CD14-positive monocyte (primary cell): ENCODE data around the gene NPPA. TPM values are rescaled to one million over a fixed set of nuclear protein-coding genes. Genes with fewer than 3 reads are reported as not detected.

Experiments used
- DNase-seq, 3 donors: peaks; one replicate each; pipeline ENCODE4 v3.0.0-alpha.2; 2011 to 2022
- H2AFZ ChIP-seq: 2 replicates; pipeline ENCODE4 v1.6.0; 2012; ENCODE audit warnings: mild to moderate bottlenecking, low read depth, low read length, inconsistent platforms; ENCODE audit not compliant: insufficient read depth, poor library complexity, severe bottlenecking
- H3K27ac ChIP-seq, 2 donors: 1 replicate in 1 of 2; 2 replicates in 1 of 2; pipeline ENCODE4 v1.5.1; 2012 to 2013; ENCODE audit warnings: low read length in 2 of 2, control low read depth in 1 of 2, inconsistent platforms in 1 of 2, low read depth in 1 of 2, mild to moderate bottlenecking in 1 of 2
- H3K27me3 ChIP-seq, 2 donors: one replicate each; pipeline versions ENCODE4 v1.6.0 to v1.6.1; 2011 to 2013; ENCODE audit warnings: low read length in 2 of 2; ENCODE audit not compliant: control insufficient read depth in 2 of 2, insufficient read depth in 2 of 2
- H3K36me3 ChIP-seq, 2 donors: replicated peaks in 1 of 2; 1 replicate in 1 of 2; 2 replicates in 1 of 2; pipeline versions ENCODE4 v1.5.1 to v1.6.1; 2012 to 2013; ENCODE audit warnings: low read length in 2 of 2, control low read depth in 1 of 2, inconsistent platforms in 1 of 2, mild to moderate bottlenecking in 1 of 2; ENCODE audit not compliant: insufficient read depth in 2 of 2, control insufficient read depth in 1 of 2
- H3K4me1 ChIP-seq, 2 donors: 1 replicate in 1 of 2; 2 replicates in 1 of 2; pipeline versions ENCODE4 v1.5.1 to v1.6.1; 2012 to 2013; ENCODE audit warnings: low read length in 2 of 2, control low read depth in 1 of 2, inconsistent platforms in 1 of 2, mild to moderate bottlenecking in 1 of 2, moderate library complexity in 1 of 2; ENCODE audit not compliant: insufficient read depth in 2 of 2, control insufficient read depth in 1 of 2
- H3K4me2 ChIP-seq: replicated peaks from 2 replicates; pipeline ENCODE3; 2012; ENCODE audit warnings: low read length, moderate library complexity, mild to moderate bottlenecking; ENCODE audit not compliant: poor library complexity, severe bottlenecking; ENCODE audit errors: extremely low read depth
- H3K4me3 ChIP-seq, 3 experiments: fragments of 200-600 bp in 1 of 3; sonication (generic) in 1 of 3; replicated peaks in 1 of 3; 1 replicate in 2 of 3; 2 replicates in 1 of 3; pipeline ENCODE4 v1.5.1; 2011 to 2013; ENCODE audit warnings: low read length in 3 of 3, mild to moderate bottlenecking in 3 of 3, control low read depth in 2 of 3, low read depth in 2 of 3, inconsistent platforms in 1 of 3, moderate library complexity in 1 of 3
- H3K79me2 ChIP-seq: 2 replicates; pipeline ENCODE4 v1.6.0; 2012; ENCODE audit warnings: mild to moderate bottlenecking, control low read depth, inconsistent platforms, low read length, moderate library complexity; ENCODE audit not compliant: insufficient read depth
- H3K9ac ChIP-seq: 2 replicates; pipeline ENCODE4 v1.6.0; 2017; ENCODE audit warnings: low read length, mild to moderate bottlenecking; ENCODE audit not compliant: insufficient read depth, poor library complexity, severe bottlenecking
- H3K9me3 ChIP-seq, 2 donors: replicated peaks in 1 of 2; 1 replicate in 1 of 2; 2 replicates in 1 of 2; pipeline versions ENCODE4 v1.5.1 to v1.6.1; 2012 to 2013; ENCODE audit warnings: low read length in 2 of 2, control low read depth in 1 of 2; ENCODE audit not compliant: control insufficient read depth in 1 of 2, insufficient read depth in 1 of 2
- H4K20me1 ChIP-seq: 2 replicates; pipeline ENCODE4 v1.6.0; 2012; ENCODE audit warnings: mild to moderate bottlenecking, low read length, control low read depth, moderate library complexity; ENCODE audit not compliant: insufficient read depth
- H3K27ac Mint-ChIP-seq, 7 donors: one replicate each; pipeline ENCODE4 v1.8.0; 2020; ENCODE audit warnings: mild to moderate bottlenecking in 7 of 7, mixed read lengths in 7 of 7, moderate library complexity in 6 of 7, inconsistent platforms in 2 of 7
- H3K27me3 Mint-ChIP-seq, 3 donors: one replicate each; pipeline ENCODE4 v1.8.0; 2021 to 2022; ENCODE audit warnings: low read depth in 3 of 3, mild to moderate bottlenecking in 3 of 3, mixed read lengths in 3 of 3, moderate library complexity in 3 of 3, inconsistent platforms in 1 of 3
- H3K36me3 Mint-ChIP-seq, 2 donors: one replicate each; pipeline ENCODE4 v1.8.0; 2020; ENCODE audit warnings: mixed read lengths in 2 of 2, inconsistent platforms in 1 of 2, mild to moderate bottlenecking in 1 of 2
- H3K4me1 Mint-ChIP-seq: one replicate; pipeline ENCODE4 v1.8.0; 2020; ENCODE audit warnings: mild to moderate bottlenecking, mixed read lengths
- H3K4me3 Mint-ChIP-seq, 2 donors: one replicate each; pipeline ENCODE4 v1.8.0; 2020; ENCODE audit warnings: mild to moderate bottlenecking in 2 of 2, mixed read lengths in 2 of 2, moderate library complexity in 1 of 2
- H3K9me3 Mint-ChIP-seq, 7 donors: one replicate each; pipeline ENCODE4 v1.8.0; 2020 to 2022; ENCODE audit warnings: mixed read lengths in 7 of 7, mild to moderate bottlenecking in 6 of 7, moderate library complexity in 6 of 7, inconsistent platforms in 2 of 7
- CTCF ChIP-seq: fragments of 200-600 bp; IDR thresholded peaks from one replicate; pipeline ENCODE4 v1.8.0; 2022; ENCODE audit warnings: antibody characterized with exemption, mild to moderate bottlenecking
- WGBS: methylation state at CpG from one replicate; pipeline ENCODE4 v1.1.5; 2013; ENCODE audit warnings: missing lambda C conversion rate; ENCODE audit not compliant: insufficient coverage; 5-methylcytosine and 5-hydroxymethylcytosine counted together
- intact Hi-C, 2 donors: fragments of 100-400 bp; cut with micrococcal nuclease; formaldehyde crosslinking; loops; one replicate each; pipeline versions ENCODE4 v1.15.0 to v1.15.1; 2023
- polyA plus RNA-seq, 3 donors: library from polyadenylated mRNA; depleted of rRNA in 1 of 3; unstranded in 2 of 3; stranded (reverse) in 1 of 3; fragments of 300-500 nt in 2 of 3; fragments of >200 nt in 1 of 3; fragmentation: Illumina TruSeq in 2 of 3; gene quantifications; 1 replicate in 2 of 3; 2 replicates in 1 of 3; pipeline ENCODE4 v1.2.3, GENCODE V29; 2012 to 2021

Gene NPPA
- polyA plus RNA-seq, 3 donors = not detected

GRCh38 chr1:11874624-11875023, 27.0 kb upstream of the NPPA start:
- Histone ChIP-seq H3K79me2 (no peaks in the 10 kb centered on the region), H3K9me3 (no peaks in the 10 kb centered on the region), H4K20me1 (no peaks in the 10 kb centered on the region), H3K4me3 (no peak overlapping the region), H3K4me1 (no peaks in the 10 kb centered on the region), H3K36me3 (no peaks in the 10 kb centered on the region), H3K9ac (no peak overlapping the region), H2AFZ (no peak overlapping the region), H3K27ac (no peak overlapping the region), H3K4me2 (no peak overlapping the region), H3K27me3 (no peaks in the 10 kb centered on the region)
- peaks cover 2 to 9% (median 9%) of the 10 kb centered on the region in 3 donors for H3K27me3 Mint-ChIP-seq
- H3K4me1 Mint-ChIP-seq = no peaks in the 10 kb centered on the region
- no peaks in the 10 kb centered on the region for H3K36me3 Mint-ChIP-seq
- H3K9me3 Mint-ChIP-seq = no peaks in the 10 kb centered on the region
- no peak overlapping the region for H3K27ac Mint-ChIP-seq
- 96% methylated on average over 4 of the region's 6 CpGs for WGBS
- no peak overlapping the region for H3K4me3 Mint-ChIP-seq
- intact Hi-C loops = no loop called here
- no peak for TF ChIP-seq CTCF
- no peak for DNase-seq

GRCh38 chr1:11874258-11874562, 26.6 kb upstream of the NPPA start:
- Histone ChIP-seq H3K36me3 (no peaks in the 10 kb centered on the region), H3K4me3 (no peak overlapping the region), H3K4me1 (no peaks in the 10 kb centered on the region), H3K9ac (no peak overlapping the region), H2AFZ (no peak overlapping the region), H3K9me3 (no peaks in the 10 kb centered on the region), H3K79me2 (no peaks in the 10 kb centered on the region), H3K27me3 (no peaks in the 10 kb centered on the region), H3K27ac (no peak overlapping the region), H4K20me1 (no peaks in the 10 kb centered on the region), H3K4me2 (no peak overlapping the region)
- H3K27me3 Mint-ChIP-seq = peaks cover 6 to 11% (median 9%) of the 10 kb centered on the region in 3 donors
- intact Hi-C loops = no loop called here
- TF ChIP-seq CTCF = no peak
- H3K27ac Mint-ChIP-seq = no peak overlapping the region
- no peak overlapping the region for H3K4me3 Mint-ChIP-seq
- 83% methylated on average over 7 of the region's 10 CpGs for WGBS
- no peaks in the 10 kb centered on the region for H3K4me1 Mint-ChIP-seq
- H3K36me3 Mint-ChIP-seq = no peaks in the 10 kb centered on the region
- no peaks in the 10 kb centered on the region for H3K9me3 Mint-ChIP-seq
- no peak for DNase-seq
